Keratinocyte (primary cell): ENCODE measurements around the gene ANKMY1.

Experiments
- CTCF ChIP-seq, 3 experiments: IDR thresholded peaks in 1 of 3; conservative IDR thresholded peaks in 1 of 3; optimal IDR thresholded peaks in 1 of 3; 2 replicates in 2 of 3; 3 replicates in 1 of 3; pipeline versions ENCODE3 to v1.5.1; 2011; ENCODE audit warnings: low read length in 3 of 3, mild to moderate bottlenecking in 3 of 3, moderate library complexity in 2 of 3, control low read depth in 1 of 3, inconsistent platforms in 1 of 3; ENCODE audit not compliant: insufficient read depth in 2 of 3; ENCODE audit errors: extremely low read depth in 1 of 3
- EZH2 ChIP-seq: IDR thresholded peaks from one replicate; pipeline ENCODE4 v1.6.1; 2012; ENCODE audit warnings: inconsistent platforms, mild to moderate bottlenecking, low read length, moderate library complexity

DNA sequence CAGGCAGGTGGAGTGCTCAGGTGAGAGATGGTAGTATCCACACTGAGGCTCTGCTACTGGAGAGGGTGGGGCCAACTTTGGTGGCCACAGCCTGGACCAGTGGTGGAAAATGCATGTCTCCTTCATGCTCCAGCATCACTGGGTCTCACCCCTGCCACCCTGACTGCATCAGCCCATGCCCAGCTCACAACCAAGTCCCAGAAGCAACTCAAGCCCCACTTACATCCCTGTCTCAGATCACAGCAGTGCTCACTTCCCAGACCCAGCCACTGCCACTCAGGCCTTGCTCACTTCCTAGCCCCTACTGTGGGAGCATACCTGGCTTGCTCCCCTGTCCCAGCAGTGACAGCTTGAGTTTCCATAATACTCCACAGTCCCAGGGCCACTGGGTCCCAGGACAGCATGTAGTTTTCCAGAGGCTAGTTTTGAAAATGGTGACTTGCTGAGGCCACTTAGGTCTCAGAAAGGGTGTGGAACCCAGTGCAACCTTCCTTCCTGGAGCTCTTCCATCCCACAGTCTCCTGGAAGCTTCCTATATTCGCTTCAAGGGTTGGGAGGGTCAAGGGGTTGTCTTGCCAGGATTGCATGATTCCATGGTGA lies 63.5 kb downstream of the ANKMY1 start:
- TF ChIP-seq CTCF (optimal IDR thresholded peaks at IDR 0.05 in 1 of 3, IDR thresholded peaks at IDR 0.05 in 1 of 3, conservative IDR thresholded peaks at IDR 0.05 in 1 of 3; ENCODE audit: extremely low read depth in 1 of 3, insufficient read depth in 2 of 3, low read length in 3 of 3), result no peak
- no peak for TF ChIP-seq EZH2
